GM12874 (cell line): ENCODE data around the gene STING1.

Source experiments
- TF ChIP-seq, protein P1 (sequence below): IDR thresholded peaks from 2 replicates; pipeline ENCODE4 v1.5.1; 2011; ENCODE audit warnings: low read depth, mild to moderate bottlenecking, control low read depth, low read length, moderate library complexity; ENCODE audit not compliant: insufficient read depth

Gene STING1

DNA sequence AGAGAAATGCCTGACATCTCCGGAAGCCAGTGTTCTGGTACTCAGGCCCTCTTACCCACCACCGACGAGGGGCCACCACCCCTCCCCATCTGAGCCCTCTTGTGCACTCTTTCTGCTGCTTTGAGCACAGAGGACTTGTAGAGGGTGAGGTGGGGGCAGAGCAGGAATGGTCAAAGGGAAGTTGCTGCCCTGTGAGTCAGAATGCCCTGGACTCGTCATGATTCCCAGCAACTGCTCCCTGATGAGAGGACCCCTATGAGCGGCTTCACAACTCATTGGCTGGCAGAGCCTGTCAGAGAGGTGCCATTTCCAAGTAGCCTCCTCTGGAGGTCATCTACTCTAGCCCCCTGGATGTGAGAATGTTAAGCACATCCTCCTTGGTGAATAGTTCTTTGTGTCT lies 20.9 kb downstream of the STING1 start:
- TF ChIP-seq, protein P1, sequence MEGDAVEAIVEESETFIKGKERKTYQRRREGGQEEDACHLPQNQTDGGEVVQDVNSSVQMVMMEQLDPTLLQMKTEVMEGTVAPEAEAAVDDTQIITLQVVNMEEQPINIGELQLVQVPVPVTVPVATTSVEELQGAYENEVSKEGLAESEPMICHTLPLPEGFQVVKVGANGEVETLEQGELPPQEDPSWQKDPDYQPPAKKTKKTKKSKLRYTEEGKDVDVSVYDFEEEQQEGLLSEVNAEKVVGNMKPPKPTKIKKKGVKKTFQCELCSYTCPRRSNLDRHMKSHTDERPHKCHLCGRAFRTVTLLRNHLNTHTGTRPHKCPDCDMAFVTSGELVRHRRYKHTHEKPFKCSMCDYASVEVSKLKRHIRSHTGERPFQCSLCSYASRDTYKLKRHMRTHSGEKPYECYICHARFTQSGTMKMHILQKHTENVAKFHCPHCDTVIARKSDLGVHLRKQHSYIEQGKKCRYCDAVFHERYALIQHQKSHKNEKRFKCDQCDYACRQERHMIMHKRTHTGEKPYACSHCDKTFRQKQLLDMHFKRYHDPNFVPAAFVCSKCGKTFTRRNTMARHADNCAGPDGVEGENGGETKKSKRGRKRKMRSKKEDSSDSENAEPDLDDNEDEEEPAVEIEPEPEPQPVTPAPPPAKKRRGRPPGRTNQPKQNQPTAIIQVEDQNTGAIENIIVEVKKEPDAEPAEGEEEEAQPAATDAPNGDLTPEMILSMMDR: no peak

DNA sequence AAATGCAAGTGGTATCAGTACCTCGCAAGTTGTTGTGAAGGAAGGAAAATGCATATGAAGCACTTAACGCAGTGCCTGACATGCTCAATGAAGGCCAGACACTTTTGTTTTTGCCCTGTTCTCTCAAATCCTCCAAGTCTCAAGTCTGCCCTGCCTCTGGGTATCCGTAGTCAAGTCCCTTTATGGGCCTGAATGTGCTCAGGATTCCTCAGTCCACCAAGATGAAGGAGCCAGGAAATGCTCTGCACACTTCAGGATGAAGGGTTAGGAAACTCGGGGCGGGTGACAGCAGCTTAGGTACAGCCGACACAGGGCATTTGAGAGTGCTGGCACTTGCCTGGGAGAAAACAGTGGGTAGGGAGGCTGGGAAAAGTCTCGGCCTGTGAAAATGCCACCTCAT lies 21.4 kb downstream of the STING1 start:
- TF ChIP-seq, protein P1: no peak

GRCh38 chr5:139460455-139460854 lies 22.1 kb downstream of the STING1 start:
- TF ChIP-seq, protein P1: no peak

DNA sequence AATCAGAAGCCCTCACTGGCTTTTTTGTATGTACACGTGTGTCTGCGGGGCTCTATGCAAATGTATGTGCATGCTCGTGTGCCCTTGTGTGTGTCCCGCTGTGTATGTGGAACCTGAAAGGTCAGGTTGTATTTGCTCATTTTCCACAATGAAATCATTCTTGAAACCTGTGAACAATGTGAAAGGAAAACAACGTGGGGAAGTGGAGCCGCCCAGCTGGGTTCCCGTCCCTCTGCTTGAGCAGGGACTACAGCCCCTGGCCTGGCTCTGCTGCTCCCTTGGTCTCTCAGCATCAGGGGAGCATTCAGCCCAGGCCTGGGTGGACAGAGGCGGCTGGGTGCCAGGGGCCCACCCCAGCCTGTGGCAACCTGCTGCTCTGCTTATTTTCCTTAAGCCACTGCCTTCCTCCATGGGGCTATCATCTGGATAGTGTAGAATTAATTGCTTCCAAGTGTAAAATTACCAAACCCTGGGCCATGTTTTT lies 23.1 kb downstream of the STING1 start:
- TF ChIP-seq, protein P1: no peak

DNA sequence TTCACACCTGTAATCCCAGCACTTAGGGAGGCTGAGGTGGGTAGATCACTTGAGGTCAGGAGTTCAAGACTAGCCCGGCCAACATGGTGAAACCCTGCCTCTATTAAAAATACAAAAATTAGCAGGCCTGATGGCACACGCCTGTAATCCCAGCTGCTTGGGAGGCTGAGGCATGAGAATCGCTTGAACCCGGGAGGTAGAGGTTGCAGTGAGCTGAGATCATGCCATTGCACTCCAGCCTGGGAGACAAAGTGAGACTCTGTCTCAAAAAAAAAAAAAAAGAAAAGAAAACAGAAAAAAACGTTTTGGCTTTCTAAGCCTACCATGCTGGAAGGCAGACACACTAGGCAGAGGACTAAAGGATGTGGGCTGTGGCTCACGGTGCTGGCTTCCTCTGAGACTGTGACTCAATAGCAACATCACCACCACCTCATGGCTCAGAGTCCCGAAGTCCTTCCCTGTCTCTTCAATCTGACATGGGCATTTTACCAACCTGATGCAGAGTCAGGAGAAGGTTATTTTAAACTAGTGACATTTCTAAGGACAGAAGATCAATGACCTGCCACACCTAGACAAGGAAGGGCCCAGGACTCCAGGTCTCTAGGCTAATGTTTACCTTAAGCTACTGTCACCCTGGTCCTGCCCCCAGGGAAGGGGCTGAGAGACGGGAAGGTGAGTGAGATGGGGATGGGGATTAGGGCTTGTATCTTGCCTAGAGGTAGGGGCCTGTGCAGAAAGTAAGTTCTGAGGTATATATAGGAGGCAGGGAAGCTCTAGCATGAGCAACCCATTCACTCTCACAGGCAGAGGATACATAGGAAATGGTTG lies 23.8 kb downstream of the STING1 start:
- TF ChIP-seq, protein P1: no peak

DNA sequence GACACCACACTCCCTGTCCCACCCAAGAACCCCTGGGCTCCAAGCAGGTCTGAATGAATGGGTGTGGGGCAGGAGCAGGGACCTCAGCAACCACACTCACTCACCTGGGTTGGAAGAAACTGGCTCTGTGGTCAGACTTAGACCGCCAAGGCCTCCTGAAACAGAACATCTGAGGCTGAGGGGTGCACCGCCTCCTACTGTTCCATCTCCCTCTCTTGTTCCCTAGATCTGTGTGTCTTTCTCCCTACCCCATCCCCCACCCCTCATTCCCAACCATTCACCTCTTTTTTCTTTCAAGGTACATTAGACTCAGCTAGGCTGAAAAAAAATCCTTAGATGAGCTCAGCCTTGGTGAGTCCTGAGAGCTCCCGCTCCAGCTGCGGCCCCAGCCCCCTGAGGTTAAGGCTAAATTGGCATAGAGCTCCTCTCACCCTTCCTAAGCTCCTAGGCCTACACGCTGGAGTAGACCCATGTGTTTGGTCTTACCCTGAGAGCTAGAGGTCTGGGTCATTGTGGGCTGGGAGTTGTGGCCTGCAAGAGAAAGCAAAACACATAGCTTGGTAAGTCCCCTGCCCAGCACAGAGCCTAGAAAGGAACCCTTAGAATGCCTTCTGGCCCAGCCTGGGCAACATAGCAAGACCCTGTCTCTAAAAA lies 24.8 kb downstream of the STING1 start:
- TF ChIP-seq, protein P1: no peak

DNA sequence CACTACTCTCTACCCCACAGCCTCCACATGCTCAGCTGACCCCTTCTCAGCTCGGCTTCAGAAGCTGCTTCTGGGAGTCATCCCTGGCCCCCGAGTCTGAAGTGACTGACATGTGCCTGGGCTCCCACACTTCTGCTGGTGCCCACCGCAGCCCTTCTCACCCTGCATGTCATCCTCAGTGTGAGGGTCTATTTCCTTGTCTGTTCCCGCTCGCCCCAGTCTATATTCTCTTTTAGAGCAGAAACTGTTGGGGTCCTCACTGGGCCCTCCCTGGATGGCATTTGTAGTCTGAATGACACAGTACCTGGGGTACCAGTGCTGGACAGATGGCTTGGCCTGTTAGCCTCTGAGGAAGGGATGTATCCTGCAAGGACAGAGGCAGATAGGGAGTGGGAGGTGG lies 25.3 kb downstream of the STING1 start:
- TF ChIP-seq, protein P1: no peak
